Amygdala (tissue), 56 donors: Measurements from ENCODE around the gene PTGR3.

Experiments used
- DNase-seq, 56 donors: peaks; one replicate each; lab custom pipeline; 2025; lab: John Stamatoyannopoulos, UW

Gene PTGR3, protein sequence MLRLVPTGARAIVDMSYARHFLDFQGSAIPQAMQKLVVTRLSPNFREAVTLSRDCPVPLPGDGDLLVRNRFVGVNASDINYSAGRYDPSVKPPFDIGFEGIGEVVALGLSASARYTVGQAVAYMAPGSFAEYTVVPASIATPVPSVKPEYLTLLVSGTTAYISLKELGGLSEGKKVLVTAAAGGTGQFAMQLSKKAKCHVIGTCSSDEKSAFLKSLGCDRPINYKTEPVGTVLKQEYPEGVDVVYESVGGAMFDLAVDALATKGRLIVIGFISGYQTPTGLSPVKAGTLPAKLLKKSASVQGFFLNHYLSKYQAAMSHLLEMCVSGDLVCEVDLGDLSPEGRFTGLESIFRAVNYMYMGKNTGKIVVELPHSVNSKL

DNA sequence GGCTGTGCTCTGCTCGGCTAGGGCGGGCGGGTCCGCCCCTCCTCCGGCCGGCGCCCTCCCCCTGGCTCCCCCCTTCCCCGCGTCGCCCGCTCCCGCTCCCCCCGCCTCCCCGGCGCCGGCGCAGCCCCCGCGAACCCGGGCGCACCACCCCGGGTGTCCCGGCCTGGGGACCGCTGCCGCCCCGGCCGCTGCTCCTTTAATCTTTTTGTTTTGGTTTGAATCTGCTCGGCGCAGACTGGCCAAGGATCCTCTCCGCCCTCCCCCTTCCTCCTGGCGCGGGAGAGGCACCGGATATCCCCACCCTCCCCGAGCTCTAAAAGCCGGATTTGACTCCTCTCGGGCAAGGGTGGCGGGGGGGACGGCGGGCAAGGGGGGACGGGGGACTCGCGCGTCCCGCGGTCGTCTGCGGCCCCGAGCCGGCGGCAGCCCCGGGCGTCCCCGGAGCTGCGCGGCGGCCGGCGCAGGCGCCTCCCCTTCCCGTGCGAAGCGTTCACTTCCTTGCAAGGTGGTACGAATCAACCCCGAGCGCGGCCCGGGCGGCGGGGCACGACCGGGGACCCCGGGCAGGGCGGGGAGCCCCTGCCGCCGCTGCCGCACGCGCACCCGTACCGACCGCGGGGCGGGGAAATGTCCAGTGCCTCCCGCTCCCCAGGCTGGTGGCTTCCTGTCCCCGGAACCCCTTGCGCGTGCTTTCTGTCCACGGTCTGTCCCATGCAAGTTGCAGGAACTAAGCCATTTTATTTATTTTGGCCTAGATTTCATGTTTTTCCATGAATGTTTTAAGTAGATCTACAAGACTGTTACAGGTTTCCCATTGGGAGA lies at the start of gene PTGR3:
TSS of gene PTGR3 (minus strand) at position 11 of the 822 bp plus-strand sequence. CDS start 81 bp downstream, outside the sequence.
- peak; percentile 10 to 92 (median 74) for DNase-seq

DNA sequence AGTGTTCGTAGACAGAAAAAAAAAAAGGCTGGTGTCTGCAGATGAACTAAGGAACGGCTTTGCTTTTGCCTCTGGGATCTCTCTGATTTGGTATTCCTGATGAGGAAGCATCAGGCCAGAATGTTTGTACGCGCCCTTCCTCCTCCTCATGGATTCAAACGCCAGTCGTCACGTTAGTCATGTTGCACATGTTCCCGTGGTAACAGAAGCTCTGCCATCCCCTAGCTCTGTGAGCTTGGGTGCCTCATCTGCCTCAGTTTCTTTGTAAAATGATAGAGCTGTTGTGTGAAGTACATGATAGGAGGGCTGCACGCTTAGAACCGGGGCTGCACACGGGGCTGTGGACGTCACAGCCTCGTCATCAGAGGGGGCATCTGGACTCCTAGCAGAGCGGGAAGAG lies 48.7 kb upstream of the PTGR3 start:
- peak in 1 of 56 donors; percentile 22 for DNase-seq

GRCh38 chr18:75256376-75256775 lies 47.4 kb upstream of the PTGR3 start:
- no peak for DNase-seq

- DNase-seq: no peak
These were observed 46.2 kb upstream of the PTGR3 start for GRCh38 chr18:75255094-75255493.

DNA sequence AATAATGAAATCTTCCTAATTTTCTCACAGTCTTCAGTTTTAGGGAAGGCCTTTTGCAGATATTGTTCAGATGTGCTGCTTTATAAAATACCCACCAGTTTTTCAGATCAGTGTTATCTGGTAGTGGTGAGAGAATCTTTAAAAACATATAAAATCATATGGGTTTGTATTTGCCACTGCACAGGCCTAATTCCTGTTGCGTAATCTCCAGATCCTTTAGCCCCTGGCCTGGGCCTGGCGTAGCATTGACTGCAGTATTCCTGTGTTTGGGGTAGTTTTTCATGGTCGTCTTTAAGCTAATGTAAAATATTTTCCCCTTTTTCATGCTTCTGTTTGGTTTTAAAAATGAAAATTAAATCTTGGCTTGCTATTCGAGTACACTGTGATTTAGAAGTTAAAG lies 44.8 kb upstream of the PTGR3 start:
- DNase-seq: no peak

- no peak for DNase-seq
These were observed 44.1 kb upstream of the PTGR3 start for GRCh38 chr18:75253043-75253442.

DNA sequence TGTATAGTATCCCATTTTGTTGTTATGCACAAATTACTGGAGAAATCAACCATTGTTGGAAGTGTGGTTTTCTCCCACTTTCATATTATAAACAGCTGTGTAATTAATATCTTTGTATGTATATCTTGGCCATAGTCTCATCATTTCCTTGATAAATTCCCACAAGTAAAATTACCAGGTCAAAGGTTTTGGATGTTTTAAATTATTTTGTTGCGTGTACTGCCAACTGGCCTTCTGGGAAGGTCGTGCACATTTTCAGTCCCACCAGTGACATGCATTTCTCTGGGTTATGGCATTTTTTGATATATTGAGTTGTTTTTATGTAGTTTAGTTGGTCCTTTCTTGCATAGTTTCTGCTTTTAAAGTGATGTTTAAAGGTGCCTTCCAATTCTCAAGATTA lies 43.2 kb upstream of the PTGR3 start:
- no peak for DNase-seq

- DNase-seq: no peak
These were observed 42.5 kb upstream of the PTGR3 start for GRCh38 chr18:75251466-75251865.

DNA sequence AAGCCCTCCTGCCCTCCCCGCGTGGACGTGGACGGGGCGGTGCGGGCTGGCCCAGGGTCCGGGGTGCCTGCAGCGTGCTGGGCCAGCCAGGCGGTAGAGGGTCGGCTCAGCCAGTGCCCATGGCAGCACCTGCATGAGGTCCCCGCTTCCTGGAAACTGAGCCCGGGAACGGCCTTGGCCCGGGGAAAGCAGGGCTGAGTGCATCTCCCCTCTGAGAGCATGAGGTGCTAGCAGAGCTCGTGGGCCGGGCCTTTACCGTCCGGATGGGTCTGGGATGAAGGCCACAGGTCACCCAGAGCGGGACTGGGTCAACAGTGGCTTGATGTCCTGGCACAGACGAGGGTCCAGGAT lies 41.5 kb upstream of the PTGR3 start:
- DNase-seq: no peak

DNA sequence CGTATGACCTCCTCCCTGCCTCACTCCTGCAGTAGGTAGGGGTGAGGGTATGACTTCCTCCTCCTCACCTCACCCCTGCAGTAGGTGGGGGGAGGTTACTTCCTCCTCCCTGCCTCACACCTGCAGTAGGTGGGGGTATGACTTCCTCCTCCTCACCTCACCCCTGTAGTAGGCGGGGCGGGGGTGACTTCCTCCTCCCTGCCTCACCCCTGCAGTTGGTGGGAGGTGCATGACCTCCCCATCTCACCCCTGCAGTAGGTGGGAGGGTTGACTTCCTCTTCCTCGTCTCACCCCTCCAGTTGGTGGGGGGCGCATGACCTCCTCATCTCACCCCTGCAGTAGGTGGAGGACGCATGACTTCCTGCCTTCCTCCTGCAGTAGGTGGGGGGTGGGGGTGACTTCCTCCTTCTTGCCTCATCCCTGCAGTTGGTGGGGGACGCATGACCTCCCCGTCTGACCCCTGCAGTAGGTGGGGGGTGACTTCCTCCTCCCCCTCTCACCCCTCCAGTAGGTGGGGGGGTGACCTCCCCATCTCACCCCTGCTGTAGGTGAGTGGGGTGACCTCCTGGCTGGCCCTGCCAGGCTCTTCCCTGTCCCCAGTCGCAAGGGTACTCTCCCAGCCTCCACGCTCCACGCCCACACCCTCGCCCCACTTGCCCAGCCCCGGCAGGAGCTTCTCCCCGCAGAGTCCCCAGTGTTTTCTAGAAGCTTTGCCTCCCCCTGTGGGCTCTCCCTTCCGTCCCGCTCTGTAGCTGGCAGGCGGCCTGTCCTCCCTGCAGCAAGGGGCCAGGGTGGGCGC lies 40.9 kb upstream of the PTGR3 start:
- no peak for DNase-seq

- no peak for DNase-seq
These were observed 40.2 kb upstream of the PTGR3 start for GRCh38 chr18:75249175-75249518.

DNA sequence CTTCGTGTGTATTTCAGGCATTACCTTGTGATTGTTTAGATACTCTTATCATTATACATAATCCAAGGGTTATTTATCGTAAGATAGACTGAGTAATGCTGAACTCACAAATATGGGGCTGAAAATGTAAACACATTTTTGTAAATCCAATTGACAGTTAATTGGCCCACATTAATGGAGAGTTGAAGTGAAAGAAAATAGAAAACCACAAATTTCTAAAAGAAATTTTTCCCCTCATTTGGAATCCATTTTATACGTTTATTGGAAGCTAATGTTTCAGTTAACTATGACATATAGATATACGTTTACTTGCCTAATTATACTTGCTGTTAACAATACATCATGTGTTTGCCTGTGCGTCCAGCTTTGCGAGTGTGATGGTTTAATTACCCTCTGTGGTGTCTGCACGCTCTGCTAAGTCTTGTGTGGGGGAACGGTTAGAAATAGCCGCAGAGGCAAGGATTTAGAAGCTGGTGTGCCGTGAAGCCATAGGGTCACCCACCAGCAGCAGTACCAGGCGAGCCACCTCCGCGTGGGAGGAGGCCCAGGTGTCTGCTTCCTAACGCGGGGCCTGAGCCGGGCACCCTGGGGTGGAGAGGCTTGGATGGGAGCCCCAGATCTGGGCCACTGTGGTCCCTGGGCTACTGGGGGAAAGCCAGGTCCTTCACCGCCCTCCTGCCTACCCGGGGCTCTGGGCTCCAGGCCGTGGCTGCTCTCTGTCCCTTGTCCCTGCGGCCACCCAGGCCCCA lies 39.7 kb upstream of the PTGR3 start:
- DNase-seq: no peak

GRCh38 chr18:75247611-75248421 lies 38.9 kb upstream of the PTGR3 start:
- DNase-seq: no peak

- peak in 3 of 56 donors; percentile 13 to 36 (median 26) for DNase-seq
These were observed 38.0 kb upstream of the PTGR3 start for GRCh38 chr18:75246721-75247610.

- peak in 1 of 56 donors; percentile 24 for DNase-seq
These were observed 35.7 kb upstream of the PTGR3 start for GRCh38 chr18:75244351-75245313.

GRCh38 chr18:75241705-75242104 lies 32.8 kb upstream of the PTGR3 start:
- no peak for DNase-seq

GRCh38 chr18:75240433-75240832 lies 31.5 kb upstream of the PTGR3 start:
- no peak for DNase-seq
